Activated CD8-positive, alpha-beta T cell treated with anti-CD3 and anti-CD28 coated beads for 36 hours (primary cell): ENCODE results near the gene CPLX1. TPM values are rescaled to one million over a fixed set of nuclear protein-coding genes. Genes with fewer than 3 reads are reported as not detected.
"Not testable (repeated sequence)": the region's sequence is repeated elsewhere in the genome, so short reads cannot be mapped to it uniquely, and the experiment has no call there.

Source experiments
- ATAC-seq: fragments of 200-7000 bp; cut with Tn5 transposase; one replicate; pipeline ENCODE4 v1.10.0; 2021; ENCODE audit warnings: mild to moderate bottlenecking, moderate library complexity
- CTCF ChIA-PET: fragments of 350-600 bp; sonication (Branson Sonifier 250); formaldehyde crosslinking; loops from one replicate; lab custom pipeline; 2021; ENCODE audit warnings: antibody characterized with exemption; lab: Charles Lee
- POLR2A ChIA-PET: fragments of 350-600 bp; sonication (Branson Sonifier 250); formaldehyde crosslinking; loops from one replicate; lab custom pipeline; 2021; ENCODE audit warnings: antibody characterized with exemption; lab: Charles Lee
- DNase-seq: peaks from one replicate; pipeline ENCODE4 v3.0.0-alpha.2; 2020
- H3K27ac Mint-ChIP-seq: one replicate; pipeline ENCODE4 v1.8.0; 2021; ENCODE audit warnings: mild to moderate bottlenecking, mixed read lengths
- H3K27me3 Mint-ChIP-seq: one replicate; pipeline ENCODE4 v1.8.0; 2021; ENCODE audit warnings: mixed read lengths
- H3K36me3 Mint-ChIP-seq: one replicate; pipeline ENCODE4 v1.8.0; 2021; ENCODE audit warnings: low read depth, mixed read lengths
- H3K4me1 Mint-ChIP-seq: one replicate; pipeline ENCODE4 v1.8.0; 2021; ENCODE audit warnings: low read depth, mixed read lengths
- H3K4me3 Mint-ChIP-seq: one replicate; pipeline ENCODE4 v1.8.0; 2021; ENCODE audit warnings: mild to moderate bottlenecking, moderate library complexity, mixed read lengths
- H3K9me3 Mint-ChIP-seq: one replicate; pipeline ENCODE4 v1.8.0; 2021; ENCODE audit warnings: mixed read lengths
- intact Hi-C: fragments of 100-400 bp; cut with micrococcal nuclease; formaldehyde crosslinking; loops from one replicate; pipeline ENCODE4 v1.10.0; 2022
- total RNA-seq, 2 experiments: library from RNA; stranded (reverse); gene quantifications; one replicate each; pipeline ENCODE4 v1.2.3, GENCODE V29; 2021
- TF ChIP-seq, protein P1 (sequence below): fragments of 200-600 bp; IDR thresholded peaks from one replicate; pipeline ENCODE4 v1.8.0; 2022; ENCODE audit warnings: antibody characterized with exemption, mild to moderate bottlenecking

CPLX1 gene
- total RNA-seq, 2 experiments from 2014 or later = not detected

GRCh38 chr4:754221-755120 is 71.5 kb downstream of the CPLX1 start:
- no peak for ATAC-seq
- TF ChIP-seq, protein P1, sequence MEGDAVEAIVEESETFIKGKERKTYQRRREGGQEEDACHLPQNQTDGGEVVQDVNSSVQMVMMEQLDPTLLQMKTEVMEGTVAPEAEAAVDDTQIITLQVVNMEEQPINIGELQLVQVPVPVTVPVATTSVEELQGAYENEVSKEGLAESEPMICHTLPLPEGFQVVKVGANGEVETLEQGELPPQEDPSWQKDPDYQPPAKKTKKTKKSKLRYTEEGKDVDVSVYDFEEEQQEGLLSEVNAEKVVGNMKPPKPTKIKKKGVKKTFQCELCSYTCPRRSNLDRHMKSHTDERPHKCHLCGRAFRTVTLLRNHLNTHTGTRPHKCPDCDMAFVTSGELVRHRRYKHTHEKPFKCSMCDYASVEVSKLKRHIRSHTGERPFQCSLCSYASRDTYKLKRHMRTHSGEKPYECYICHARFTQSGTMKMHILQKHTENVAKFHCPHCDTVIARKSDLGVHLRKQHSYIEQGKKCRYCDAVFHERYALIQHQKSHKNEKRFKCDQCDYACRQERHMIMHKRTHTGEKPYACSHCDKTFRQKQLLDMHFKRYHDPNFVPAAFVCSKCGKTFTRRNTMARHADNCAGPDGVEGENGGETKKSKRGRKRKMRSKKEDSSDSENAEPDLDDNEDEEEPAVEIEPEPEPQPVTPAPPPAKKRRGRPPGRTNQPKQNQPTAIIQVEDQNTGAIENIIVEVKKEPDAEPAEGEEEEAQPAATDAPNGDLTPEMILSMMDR = no peak
- ChIA-PET CTCF (interaction anchor here (4.3 kb wide), 1 partner anchor 13 kb away, joined by 20 read pairs; no protein-coding TSS in a partner anchor), POLR2A (interaction anchor here (1.0 kb wide), 1 partner anchor 177 kb away, joined by 3 read pairs; the partner anchor contains the start of genes GAK and TMEM175)
- H3K4me3 Mint-ChIP-seq = no peak overlapping the region
- no peak for DNase-seq
- H3K27me3 Mint-ChIP-seq = no peaks in the 10 kb centered on the region
- intact Hi-C loops = no loop called here
- no peak overlapping the region for H3K27ac Mint-ChIP-seq
- no peaks in the 10 kb centered on the region for H3K4me1 Mint-ChIP-seq
- no peaks in the 10 kb centered on the region for H3K9me3 Mint-ChIP-seq
- H3K36me3 Mint-ChIP-seq = peaks cover 1% of the 10 kb centered on the region

GRCh38 chr4:753186-753585 is 72.7 kb downstream of the CPLX1 start:
- DNase-seq, H3K4me3 Mint-ChIP-seq, ATAC-seq, H3K9me3 Mint-ChIP-seq, intact Hi-C loops, H3K27me3 Mint-ChIP-seq, H3K36me3 Mint-ChIP-seq, H3K4me1 Mint-ChIP-seq, H3K27ac Mint-ChIP-seq, POLR2A ChIA-PET: not testable (repeated sequence)
- CTCF ChIA-PET = interaction anchor here (4.3 kb wide), 1 partner anchor 11 kb away, joined by 20 read pairs; no protein-coding TSS in a partner anchor

DNA sequence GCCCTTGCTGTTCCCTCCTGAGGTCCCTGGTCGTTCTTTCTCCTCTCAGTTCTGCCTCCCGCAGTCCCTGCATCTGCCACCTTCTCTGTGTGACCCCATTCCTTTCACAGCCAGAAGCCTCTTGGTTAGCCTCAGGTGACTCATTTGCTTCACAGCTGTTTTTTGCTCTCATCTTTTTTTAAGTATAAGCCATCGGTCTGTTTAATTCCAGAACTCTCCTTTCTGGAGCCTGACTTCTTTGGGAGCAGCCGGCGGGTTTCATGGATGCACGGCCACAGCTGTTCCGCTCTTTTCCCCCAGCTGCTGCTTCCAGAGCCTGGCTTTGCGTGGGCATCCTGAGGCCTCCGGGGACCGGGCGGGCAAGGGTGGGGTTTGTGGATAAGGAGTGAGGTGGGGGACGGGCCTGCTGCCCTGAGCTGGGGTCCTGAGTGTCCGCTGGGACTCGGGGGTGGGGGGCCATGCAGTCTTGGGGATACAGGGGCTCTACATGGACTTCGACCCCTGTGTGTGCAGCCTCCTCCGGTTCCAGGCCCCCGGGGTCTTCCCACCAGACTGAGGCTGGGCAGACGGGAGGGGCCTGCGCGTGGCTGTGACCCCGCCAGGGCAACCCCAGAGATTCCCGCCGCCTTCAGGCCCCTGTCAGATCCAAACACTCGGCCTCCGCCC is 73.6 kb downstream of the CPLX1 start:
- Mint-ChIP-seq H3K27ac (no peak overlapping the region), H3K36me3 (peaks cover 7% of the 10 kb centered on the region), H3K4me3 (no peak overlapping the region), H3K27me3 (no peaks in the 10 kb centered on the region), H3K9me3 (no peaks in the 10 kb centered on the region), H3K4me1 (no peaks in the 10 kb centered on the region)
- DNase-seq = no peak
- ATAC-seq = no peak
- ChIA-PET POLR2A (no interaction called here), CTCF (interaction anchor here (4.3 kb wide), 1 partner anchor 10 kb away, joined by 20 read pairs; no protein-coding TSS in a partner anchor)
- intact Hi-C loops = no loop called here
- TF ChIP-seq, protein P1 = no peak

DNA sequence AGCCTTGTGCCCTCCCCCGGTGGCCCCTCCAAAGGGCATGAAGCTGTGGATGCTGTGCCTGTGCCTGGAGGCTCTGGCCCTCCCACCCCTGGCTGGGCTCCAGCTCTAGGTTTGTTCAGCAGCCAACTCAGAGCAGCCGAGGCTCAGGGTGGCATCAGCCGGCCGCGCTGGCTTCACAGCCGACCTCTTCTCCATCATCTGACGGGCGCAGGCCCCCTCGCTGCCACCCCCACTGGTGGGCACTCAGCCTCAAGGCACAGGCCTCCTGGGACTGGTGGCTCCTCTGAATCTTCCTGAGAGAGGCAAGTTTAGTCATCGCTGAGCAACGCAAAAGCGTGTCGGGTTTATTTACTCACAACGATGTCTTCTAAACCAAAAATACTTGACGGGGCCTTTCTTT is 74.3 kb downstream of the CPLX1 start:
- no peak overlapping the region for H3K4me3 Mint-ChIP-seq

More for the DNA sequence above, 74.3 kb downstream of the CPLX1 start:
- POLR2A ChIA-PET = no interaction called here
- peaks cover 7% of the 10 kb centered on the region for H3K36me3 Mint-ChIP-seq
- intact Hi-C loops = no loop called here
- TF ChIP-seq, protein P1 = no peak
- no peaks in the 10 kb centered on the region for H3K9me3 Mint-ChIP-seq
- DNase-seq (no peak), ATAC-seq (no peak)
- no peaks in the 10 kb centered on the region for H3K4me1 Mint-ChIP-seq
- no peaks in the 10 kb centered on the region for H3K27me3 Mint-ChIP-seq
- no peak overlapping the region for H3K27ac Mint-ChIP-seq
- CTCF ChIA-PET = interaction anchor here (4.3 kb wide), 1 partner anchor 10 kb away, joined by 20 read pairs; no protein-coding TSS in a partner anchor
